Mesodermal cell (in vitro differentiated cells): Measurements from ENCODE around the gene GATA6.

Experiments
- H3K27ac ChIP-seq: 2 replicates; pipeline ENCODE4 v1.7.0; 2013; ENCODE audit warnings: mild to moderate bottlenecking, low read depth, low read length, moderate library complexity; ENCODE audit not compliant: severe bottlenecking
- H3K36me3 ChIP-seq: 2 replicates; pipeline ENCODE4 v1.7.1; 2013; ENCODE audit warnings: mild to moderate bottlenecking, low read length, moderate library complexity; ENCODE audit not compliant: control insufficient read depth, insufficient read depth
- H3K4me1 ChIP-seq: one replicate; pipeline ENCODE4 v1.7.1; 2013; ENCODE audit warnings: mild to moderate bottlenecking, low read length; ENCODE audit not compliant: insufficient read depth, control insufficient read depth, poor library complexity, severe bottlenecking
- H3K4me3 ChIP-seq: 2 replicates; pipeline ENCODE4 v1.7.0; 2013; ENCODE audit warnings: low read length, control low read depth, mild to moderate bottlenecking; ENCODE audit not compliant: insufficient read depth, poor library complexity, severe bottlenecking; ENCODE audit errors: extremely low read depth
- H3K9me3 ChIP-seq: 2 replicates; pipeline ENCODE4 v1.7.1; 2013; ENCODE audit warnings: mild to moderate bottlenecking, low read length, moderate library complexity; ENCODE audit not compliant: control insufficient read depth
- WGBS, 2 experiments: methylation state at CpG; one replicate each; pipeline ENCODE4 v1.1.5; 2013; ENCODE audit warnings: missing lambda C conversion rate in 2 of 2; ENCODE audit not compliant: insufficient coverage in 2 of 2; 5-methylcytosine and 5-hydroxymethylcytosine counted together

Gene GATA6

GRCh38 chr18:22250026-22250425 is 80.6 kb downstream of the GATA6 start:
- no peaks in the 10 kb centered on the region for H3K9me3 ChIP-seq
- no peak overlapping the region for H3K4me3 ChIP-seq
- WGBS, 2 experiments = 93% methylated on average over 3 to 4 of the region's 4 CpGs
- H3K36me3 ChIP-seq = no peaks in the 10 kb centered on the region
- no peaks in the 10 kb centered on the region for H3K4me1 ChIP-seq
- H3K27ac ChIP-seq = no peak overlapping the region

GRCh38 chr18:22250591-22250996 is 81.2 kb downstream of the GATA6 start:
- no peak overlapping the region for H3K4me3 ChIP-seq
- WGBS, 2 experiments = 80 to 94% methylated on average over 5 to 7 of the region's 8 CpGs

More at GRCh38 chr18:22250591-22250996, 81.2 kb downstream of the GATA6 start:
- H3K9me3 ChIP-seq = no peaks in the 10 kb centered on the region
- no peaks in the 10 kb centered on the region for H3K36me3 ChIP-seq
- H3K27ac ChIP-seq = no peak overlapping the region
- no peaks in the 10 kb centered on the region for H3K4me1 ChIP-seq
